Fibroblast of pulmonary artery (primary cell): ENCODE measurements around the gene KSR2.
"Not testable (repeated sequence)": the region's sequence is repeated elsewhere in the genome, so short reads cannot be mapped to it uniquely, and the experiment has no call there.

ENCODE experiments used
- DNase-seq: peaks from one replicate; pipeline ENCODE4 v3.0.0-alpha.2; 2010; ENCODE audit warnings: low read depth
- H3K4me3 ChIP-seq: replicated peaks from 2 replicates; pipeline ENCODE4 v1.5.1; 2011; ENCODE audit warnings: low read depth, mild to moderate bottlenecking, control low read depth, low read length, moderate library complexity
- CTCF ChIP-seq: IDR thresholded peaks from 2 replicates; pipeline ENCODE4 v1.5.1; 2011; ENCODE audit warnings: mild to moderate bottlenecking, control low read depth, low read length, inconsistent platforms; ENCODE audit errors: missing control alignments

The KSR2 gene

GRCh38 chr12:117750657-117751056 is 218.1 kb downstream of the KSR2 start:
- no peak for TF ChIP-seq CTCF
- no peak overlapping the region for H3K4me3 ChIP-seq
- DNase-seq, result no peak

GRCh38 chr12:117749431-117749830 is 219.4 kb downstream of the KSR2 start:
- DNase-seq, result no peak
- TF ChIP-seq CTCF, result no peak
- H3K4me3 ChIP-seq, result no peak overlapping the region

- not testable (repeated sequence) for DNase-seq, H3K4me3 ChIP-seq
Observed at GRCh38 chr12:117746358-117746757, 222.4 kb downstream of the KSR2 start.

GRCh38 chr12:117744418-117744817 is 224.4 kb downstream of the KSR2 start:
- no peak for DNase-seq
- H3K4me3 ChIP-seq, result no peak overlapping the region
- no peak for TF ChIP-seq CTCF

- no peak overlapping the region for H3K4me3 ChIP-seq
- TF ChIP-seq CTCF, result no peak
- no peak for DNase-seq
Observed at GRCh38 chr12:117743761-117744160, 225.0 kb downstream of the KSR2 start.

- DNase-seq, result no peak
- no peak for TF ChIP-seq CTCF
- H3K4me3 ChIP-seq, result no peak overlapping the region
Observed at GRCh38 chr12:117742721-117743120, 226.1 kb downstream of the KSR2 start.

GRCh38 chr12:117738233-117738632 is 230.6 kb downstream of the KSR2 start:
- no peak overlapping the region for H3K4me3 ChIP-seq
- DNase-seq, result no peak
- TF ChIP-seq CTCF, result no peak

GRCh38 chr12:117733549-117733805 is 235.3 kb downstream of the KSR2 start:
- TF ChIP-seq CTCF, result no peak

More at GRCh38 chr12:117733549-117733805, 235.3 kb downstream of the KSR2 start:
- DNase-seq, result no peak
- no peak overlapping the region for H3K4me3 ChIP-seq
